Activated CD4-positive, alpha-beta T cell treated with anti-CD3 and anti-CD28 coated beads, Interleukin-2, amount 10 ng/mL, durations not matched to agents 24 days and 14 days (primary cell): ENCODE measurements around the gene MAP2K3. TPM values are rescaled to one million over a fixed set of nuclear protein-coding genes. Genes with fewer than 3 reads are reported as not detected.

Experiments used
- DNase-seq: peaks from one replicate; pipeline ENCODE4 v3.0.0; 2022
- H3K27ac Mint-ChIP-seq: one replicate; pipeline ENCODE4 v1.8.0; 2022; ENCODE audit warnings: mild to moderate bottlenecking, mixed read lengths
- H3K27me3 Mint-ChIP-seq: one replicate; pipeline ENCODE4 v1.8.0; 2022; ENCODE audit warnings: mixed read lengths
- H3K36me3 Mint-ChIP-seq: one replicate; pipeline ENCODE4 v1.8.0; 2022; ENCODE audit warnings: low read depth, mild to moderate bottlenecking, mixed read lengths
- H3K4me1 Mint-ChIP-seq: one replicate; pipeline ENCODE4 v1.8.0; 2021; ENCODE audit warnings: mixed read lengths
- H3K4me3 Mint-ChIP-seq: one replicate; pipeline ENCODE4 v1.8.0; 2022; ENCODE audit warnings: mild to moderate bottlenecking, moderate library complexity, mixed read lengths
- H3K9me3 Mint-ChIP-seq: one replicate; pipeline ENCODE4 v1.8.0; 2021; ENCODE audit warnings: mixed read lengths
- intact Hi-C: fragments of 100-400 bp; cut with micrococcal nuclease; formaldehyde crosslinking; loops from one replicate; pipeline ENCODE4 v1.15.1; 2023
- total RNA-seq: library from RNA; stranded (reverse); gene quantifications from 2 replicates; pipeline ENCODE4 v1.2.3, GENCODE V29; 2022

MAP2K3 gene
- total RNA-seq, 1 donor from 2014 or later = 166 TPM

- H3K4me3 Mint-ChIP-seq = peak overlapping the region; percentile 100
- peaks cover 2% of the 10 kb centered on the region for H3K27me3 Mint-ChIP-seq
- peaks cover 49% of the 10 kb centered on the region for H3K4me1 Mint-ChIP-seq
- H3K9me3 Mint-ChIP-seq = no peaks in the 10 kb centered on the region
- H3K27ac Mint-ChIP-seq = peak overlapping the region; percentile 77
- intact Hi-C loops = loop anchor here (2.0 to 5.0 kb wide), 2 partner anchors 241 to 269 kb away; partner anchors contain the start of gene USP22
- no peak for DNase-seq
- peaks cover 30% of the 10 kb centered on the region for H3K36me3 Mint-ChIP-seq
These were observed 811 bp upstream of the MAP2K3 start for GRCh38 chr17:21283482-21284318.

- Mint-ChIP-seq H3K9me3 (no peaks in the 10 kb centered on the region), H3K27ac (peak overlapping the region; percentile 94), H3K4me3 (peak overlapping the region; percentile 100), H3K36me3 (peaks cover 36% of the 10 kb centered on the region), H3K27me3 (peaks cover 2% of the 10 kb centered on the region), H3K4me1 (peaks cover 35% of the 10 kb centered on the region)
- peak; percentile 69 for DNase-seq
- intact Hi-C loops = loop anchor here (2.0 kb wide), 1 partner anchor 243 kb away; the partner anchor contains the start of gene USP22
These were observed 904 bp downstream of the MAP2K3 start for GRCh38 chr17:21285164-21286065.

- peaks cover 34% of the 10 kb centered on the region for H3K4me1 Mint-ChIP-seq
These were observed 1.7 kb downstream of the MAP2K3 start for GRCh38 chr17:21286066-21286770.

GRCh38 chr17:21286909-21287702, 2.6 kb downstream of the MAP2K3 start:
- Mint-ChIP-seq H3K36me3 (peaks cover 45% of the 10 kb centered on the region), H3K4me1 (peaks cover 34% of the 10 kb centered on the region), H3K27ac (peak overlapping the region; percentile 94), H3K4me3 (peak overlapping the region; percentile 100), H3K9me3 (no peaks in the 10 kb centered on the region), H3K27me3 (peaks cover 2% of the 10 kb centered on the region)
- peak; percentile 66 for DNase-seq
- intact Hi-C loops = loop anchor here (1.0 kb wide), 2 partner anchors 34 to 73 kb away; partner anchors contain the start of genes NATD1 and TMEM11

More at GRCh38 chr17:21286066-21286770, 1.7 kb downstream of the MAP2K3 start:
- intact Hi-C loops = no loop called here
- peaks cover 40% of the 10 kb centered on the region for H3K36me3 Mint-ChIP-seq
- H3K27ac Mint-ChIP-seq = peak overlapping the region; percentile 94
- no peaks in the 10 kb centered on the region for H3K9me3 Mint-ChIP-seq
- peak; percentile 71 for DNase-seq
- H3K27me3 Mint-ChIP-seq = peaks cover 2% of the 10 kb centered on the region
- H3K4me3 Mint-ChIP-seq = peak overlapping the region; percentile 100

- Mint-ChIP-seq H3K36me3 (peaks cover 50% of the 10 kb centered on the region), H3K27ac (peak overlapping the region; percentile 94), H3K9me3 (no peaks in the 10 kb centered on the region), H3K27me3 (no peaks in the 10 kb centered on the region), H3K4me1 (peaks cover 31% of the 10 kb centered on the region), H3K4me3 (peak overlapping the region; percentile 100)
- peak; percentile 97 for DNase-seq
- intact Hi-C loops = loop anchor here (1.0 to 2.0 kb wide), 7 partner anchors 13 to 245 kb away; partner anchors contain the start of genes DHRS7B, NATD1, TMEM11 and USP22
These were observed 3.4 kb downstream of the MAP2K3 start for GRCh38 chr17:21287703-21288449.

GRCh38 chr17:21288571-21289017, 4.1 kb downstream of the MAP2K3 start:
- intact Hi-C loops = loop anchor here (1.0 to 2.0 kb wide), 5 partner anchors 13 to 245 kb away; partner anchors contain the start of genes DHRS7B and USP22
- H3K9me3 Mint-ChIP-seq = no peaks in the 10 kb centered on the region

GRCh38 chr17:21289175-21289901, 4.8 kb downstream of the MAP2K3 start:
- no peak for DNase-seq
- H3K27me3 Mint-ChIP-seq = no peaks in the 10 kb centered on the region
- H3K27ac Mint-ChIP-seq = peak overlapping the region; percentile 94
- intact Hi-C loops = loop anchor here (2.0 kb wide), 2 partner anchors 33 to 167 kb away; no protein-coding TSS in a partner anchor
- H3K4me1 Mint-ChIP-seq = peaks cover 28% of the 10 kb centered on the region
- H3K9me3 Mint-ChIP-seq = no peaks in the 10 kb centered on the region
- H3K36me3 Mint-ChIP-seq = peaks cover 54% of the 10 kb centered on the region
- H3K4me3 Mint-ChIP-seq = peak overlapping the region; percentile 100

More at GRCh38 chr17:21288571-21289017, 4.1 kb downstream of the MAP2K3 start:
- no peaks in the 10 kb centered on the region for H3K27me3 Mint-ChIP-seq
- peak; percentile 77 for DNase-seq
- peak overlapping the region; percentile 94 for H3K27ac Mint-ChIP-seq
- H3K4me3 Mint-ChIP-seq = peak overlapping the region; percentile 100
- peaks cover 28% of the 10 kb centered on the region for H3K4me1 Mint-ChIP-seq
- H3K36me3 Mint-ChIP-seq = peaks cover 53% of the 10 kb centered on the region

- Mint-ChIP-seq H3K27me3 (no peaks in the 10 kb centered on the region), H3K4me1 (peaks cover 31% of the 10 kb centered on the region), H3K36me3 (peaks cover 60% of the 10 kb centered on the region), H3K27ac (peak overlapping the region; percentile 60), H3K4me3 (no peak overlapping the region), H3K9me3 (peaks cover 3% of the 10 kb centered on the region)
- intact Hi-C loops = loop anchor here (2.0 kb wide), 2 partner anchors 33 to 167 kb away; no protein-coding TSS in a partner anchor
- DNase-seq = no peak
These were observed 5.5 kb downstream of the MAP2K3 start for GRCh38 chr17:21289902-21290571.

GRCh38 chr17:21291357-21291756, 6.8 kb downstream of the MAP2K3 start:
- Mint-ChIP-seq H3K4me1 (peaks cover 30% of the 10 kb centered on the region), H3K4me3 (no peak overlapping the region), H3K27me3 (no peaks in the 10 kb centered on the region), H3K9me3 (peaks cover 3% of the 10 kb centered on the region), H3K36me3 (peaks cover 50% of the 10 kb centered on the region), H3K27ac (no peak overlapping the region)
- intact Hi-C loops = no loop called here
- no peak for DNase-seq

GRCh38 chr17:21291862-21292261, 7.4 kb downstream of the MAP2K3 start:
- Mint-ChIP-seq H3K9me3 (peaks cover 3% of the 10 kb centered on the region), H3K27me3 (no peaks in the 10 kb centered on the region), H3K4me1 (peaks cover 26% of the 10 kb centered on the region), H3K4me3 (no peak overlapping the region), H3K27ac (peak overlapping the region; percentile 37), H3K36me3 (peaks cover 46% of the 10 kb centered on the region)
- no peak for DNase-seq
- intact Hi-C loops = no loop called here
